Measurements from ENCODE around the gene CUL9.

CUL9 gene

GRCh38 chr6:43202451-43202850 is 20.5 kb downstream of the CUL9 start:
- no peak for DNase-seq

- DNase-seq: no peak
Measured at GRCh38 chr6:43203029-43203717, 21.2 kb downstream of the CUL9 start.

- DNase-seq: no peak
Measured at GRCh38 chr6:43203718-43204095, 21.7 kb downstream of the CUL9 start.

GRCh38 chr6:43204271-43205105 is 22.5 kb downstream of the CUL9 start:
- DNase-seq: no peak

GRCh38 chr6:43205849-43206248 is 23.9 kb downstream of the CUL9 start:
- DNase-seq: no peak

GRCh38 chr6:43207286-43207685 is 25.3 kb downstream of the CUL9 start:
- no peak for DNase-seq

GRCh38 chr6:43211955-43212354 is 30.0 kb downstream of the CUL9 start:
- DNase-seq: no peak

- no peak for DNase-seq
Measured at GRCh38 chr6:43213431-43213830, 31.4 kb downstream of the CUL9 start.

GRCh38 chr6:43215066-43215465 is 33.1 kb downstream of the CUL9 start:
- DNase-seq: no peak

- DNase-seq: no peak
Measured at GRCh38 chr6:43216200-43216599, 34.2 kb downstream of the CUL9 start.

GRCh38 chr6:43217351-43217750 is 35.4 kb downstream of the CUL9 start:
- DNase-seq: no peak

- DNase-seq: no peak
Measured at GRCh38 chr6:43219119-43219518, 37.1 kb downstream of the CUL9 start.

- DNase-seq: no peak
Measured at GRCh38 chr6:43219814-43220213, 37.8 kb downstream of the CUL9 start.

- no peak for DNase-seq
Measured at GRCh38 chr6:43220439-43220951, 38.5 kb downstream of the CUL9 start.

GRCh38 chr6:43221046-43221972 is 39.3 kb downstream of the CUL9 start:
- DNase-seq: no peak

GRCh38 chr6:43222418-43223059 is 40.5 kb downstream of the CUL9 start:
- DNase-seq: no peak

GRCh38 chr6:43223175-43223574 is 41.2 kb downstream of the CUL9 start:
- no peak for DNase-seq

- no peak for DNase-seq
Measured at GRCh38 chr6:43226192-43226851, 44.3 kb downstream of the CUL9 start.

- DNase-seq: peak; percentile 59
Measured at GRCh38 chr6:43228951-43229802, 47.2 kb downstream of the CUL9 start, which contains the start of gene DNPH1. Gene DNPH1 (minus strand): TSS chr6:43229481. CDS start chr6:43229456, 25 bp downstream.

GRCh38 chr6:43229803-43230620 is 48.0 kb downstream of the CUL9 start:
- DNase-seq: no peak

All from activated gamma-delta T cell (primary cell).